Fibroblast of lung (primary cell): ENCODE results near the gene LARP4B.
"Not testable (repeated sequence)": the region's sequence is repeated elsewhere in the genome, so short reads cannot be mapped to it uniquely, and the experiment has no call there.

Source experiments
- EZH2 ChIP-seq: IDR thresholded peaks from 2 replicates; pipeline ENCODE4 v1.5.1; 2012; ENCODE audit warnings: low read length, control low read depth, mild to moderate bottlenecking; ENCODE audit errors: missing control alignments
- TF ChIP-seq, protein P1 (sequence below), 2 donors: IDR thresholded peaks in 1 of 2; conservative IDR thresholded peaks in 1 of 2; 1 replicate in 1 of 2; 2 replicates in 1 of 2; pipeline ENCODE4 v1.5.1; 2011 to 2012; ENCODE audit warnings: low read length in 2 of 2, control low read depth in 1 of 2, inconsistent platforms in 1 of 2, low read depth in 1 of 2, mild to moderate bottlenecking in 1 of 2

DNA sequence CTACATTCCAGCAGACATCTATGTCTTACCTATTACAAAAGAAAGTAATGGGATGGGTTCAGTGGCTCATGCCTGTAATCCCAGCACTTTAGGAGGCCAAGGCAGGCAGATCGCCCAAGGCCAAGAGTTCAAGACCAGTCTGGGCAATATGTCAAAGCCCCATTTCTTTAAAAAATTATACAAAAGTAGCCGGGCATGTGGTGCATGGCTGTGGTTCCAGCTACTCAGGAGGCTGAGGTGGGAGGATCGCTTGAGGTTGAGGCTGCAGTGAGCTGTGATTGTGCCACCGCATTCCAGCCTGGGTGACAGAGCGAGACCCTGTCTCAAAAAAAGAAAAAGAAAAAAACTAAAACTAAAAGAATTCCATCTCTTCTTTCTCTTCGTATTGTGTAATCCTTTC is 2.7 kb upstream of the LARP4B start:
- TF ChIP-seq, protein P1, sequence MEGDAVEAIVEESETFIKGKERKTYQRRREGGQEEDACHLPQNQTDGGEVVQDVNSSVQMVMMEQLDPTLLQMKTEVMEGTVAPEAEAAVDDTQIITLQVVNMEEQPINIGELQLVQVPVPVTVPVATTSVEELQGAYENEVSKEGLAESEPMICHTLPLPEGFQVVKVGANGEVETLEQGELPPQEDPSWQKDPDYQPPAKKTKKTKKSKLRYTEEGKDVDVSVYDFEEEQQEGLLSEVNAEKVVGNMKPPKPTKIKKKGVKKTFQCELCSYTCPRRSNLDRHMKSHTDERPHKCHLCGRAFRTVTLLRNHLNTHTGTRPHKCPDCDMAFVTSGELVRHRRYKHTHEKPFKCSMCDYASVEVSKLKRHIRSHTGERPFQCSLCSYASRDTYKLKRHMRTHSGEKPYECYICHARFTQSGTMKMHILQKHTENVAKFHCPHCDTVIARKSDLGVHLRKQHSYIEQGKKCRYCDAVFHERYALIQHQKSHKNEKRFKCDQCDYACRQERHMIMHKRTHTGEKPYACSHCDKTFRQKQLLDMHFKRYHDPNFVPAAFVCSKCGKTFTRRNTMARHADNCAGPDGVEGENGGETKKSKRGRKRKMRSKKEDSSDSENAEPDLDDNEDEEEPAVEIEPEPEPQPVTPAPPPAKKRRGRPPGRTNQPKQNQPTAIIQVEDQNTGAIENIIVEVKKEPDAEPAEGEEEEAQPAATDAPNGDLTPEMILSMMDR (conservative IDR thresholded peaks at IDR 0.05 in 1 of 2, IDR thresholded peaks at IDR 0.05 in 1 of 2; ENCODE audit: low read depth in 1 of 2, low read length in 2 of 2), result not testable (repeated sequence)
- not testable (repeated sequence) for TF ChIP-seq EZH2
